GM12873 (cell line): ENCODE results near the gene NKX6-2.

Source experiments
- TF ChIP-seq, protein P1 (sequence below): IDR thresholded peaks from 2 replicates; pipeline ENCODE4 v1.5.1; 2012; ENCODE audit warnings: low read depth, mild to moderate bottlenecking, moderate library complexity, low read length, control low read depth; ENCODE audit not compliant: insufficient read depth; ENCODE audit errors: missing control alignments

NKX6-2 gene

DNA sequence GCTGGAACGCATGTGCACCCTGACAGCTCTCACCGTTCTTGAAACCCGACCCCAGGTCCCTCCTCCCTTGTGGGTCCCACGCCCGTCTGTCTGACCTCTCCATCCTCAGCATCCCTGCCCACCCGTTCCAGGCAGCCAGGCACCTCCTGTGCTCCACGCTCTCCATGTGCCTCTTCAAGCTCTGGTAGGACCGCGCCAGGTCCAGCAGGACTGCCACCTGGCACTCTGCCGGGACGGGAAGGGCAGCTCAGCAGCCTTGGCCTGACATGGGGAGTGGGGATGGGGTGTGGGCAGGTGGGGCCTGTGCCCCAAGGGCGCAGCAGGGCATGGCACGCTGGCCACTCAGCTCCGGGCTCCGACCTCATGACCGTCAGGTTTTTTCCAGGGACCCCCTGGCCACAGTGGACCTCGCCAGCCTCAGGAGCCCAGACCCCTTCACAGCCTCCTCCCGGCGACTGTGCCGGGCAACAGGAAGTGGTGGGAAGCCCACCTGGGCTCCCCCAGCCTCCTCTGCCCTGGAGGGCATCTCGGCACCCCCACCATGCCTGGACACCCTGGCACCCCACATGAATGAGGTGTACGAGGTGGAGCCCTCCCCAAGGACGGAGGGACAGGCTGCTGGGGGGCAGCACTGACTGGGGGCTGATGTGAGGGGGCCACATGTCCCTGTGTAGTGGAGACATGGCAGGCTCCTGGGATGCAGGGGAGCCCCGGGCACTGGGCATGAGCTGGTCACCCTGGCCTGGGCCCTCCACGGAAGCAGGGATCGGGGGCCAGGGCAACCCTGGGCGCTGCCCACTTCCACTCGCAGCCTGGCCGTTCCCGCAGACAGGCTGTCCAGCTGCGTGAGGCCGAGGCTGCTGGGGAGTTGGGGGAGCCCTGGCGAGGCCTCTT, 25.1 kb upstream of the NKX6-2 start:
- TF ChIP-seq, protein P1, sequence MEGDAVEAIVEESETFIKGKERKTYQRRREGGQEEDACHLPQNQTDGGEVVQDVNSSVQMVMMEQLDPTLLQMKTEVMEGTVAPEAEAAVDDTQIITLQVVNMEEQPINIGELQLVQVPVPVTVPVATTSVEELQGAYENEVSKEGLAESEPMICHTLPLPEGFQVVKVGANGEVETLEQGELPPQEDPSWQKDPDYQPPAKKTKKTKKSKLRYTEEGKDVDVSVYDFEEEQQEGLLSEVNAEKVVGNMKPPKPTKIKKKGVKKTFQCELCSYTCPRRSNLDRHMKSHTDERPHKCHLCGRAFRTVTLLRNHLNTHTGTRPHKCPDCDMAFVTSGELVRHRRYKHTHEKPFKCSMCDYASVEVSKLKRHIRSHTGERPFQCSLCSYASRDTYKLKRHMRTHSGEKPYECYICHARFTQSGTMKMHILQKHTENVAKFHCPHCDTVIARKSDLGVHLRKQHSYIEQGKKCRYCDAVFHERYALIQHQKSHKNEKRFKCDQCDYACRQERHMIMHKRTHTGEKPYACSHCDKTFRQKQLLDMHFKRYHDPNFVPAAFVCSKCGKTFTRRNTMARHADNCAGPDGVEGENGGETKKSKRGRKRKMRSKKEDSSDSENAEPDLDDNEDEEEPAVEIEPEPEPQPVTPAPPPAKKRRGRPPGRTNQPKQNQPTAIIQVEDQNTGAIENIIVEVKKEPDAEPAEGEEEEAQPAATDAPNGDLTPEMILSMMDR = no peak

DNA sequence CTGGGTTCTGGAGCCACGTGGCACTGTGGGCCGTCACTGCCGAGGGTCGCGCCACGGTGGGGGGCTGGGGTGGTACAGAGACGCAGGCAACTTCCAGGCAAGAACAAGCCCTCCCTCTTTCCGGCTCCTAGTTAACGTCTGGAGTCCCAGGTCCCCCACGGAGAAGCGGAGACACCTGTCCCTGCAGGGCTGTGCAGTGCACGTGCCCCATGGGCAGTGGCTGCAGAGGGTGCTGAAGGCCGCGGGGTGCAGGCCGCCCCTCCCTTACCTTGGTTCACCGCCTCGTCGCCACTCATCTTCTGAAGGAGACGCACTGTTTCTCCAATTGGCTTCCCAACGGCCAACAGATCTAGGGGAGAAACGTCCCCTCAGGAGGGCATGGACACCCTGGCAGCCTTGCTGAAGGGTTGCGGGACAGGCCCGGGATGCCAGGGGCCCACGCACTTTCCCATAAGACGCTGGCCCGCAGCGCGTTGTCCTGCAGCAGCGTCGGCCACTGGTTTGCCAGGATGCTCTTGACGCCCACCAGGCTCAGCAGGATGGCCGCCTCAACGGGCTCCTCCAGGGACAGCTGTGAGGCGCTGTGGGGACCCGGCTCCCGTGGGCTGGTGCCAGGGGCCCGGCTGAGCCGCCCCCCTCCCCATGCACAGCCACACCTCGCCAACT, 24.3 kb upstream of the NKX6-2 start:
- TF ChIP-seq, protein P1 = no peak

DNA sequence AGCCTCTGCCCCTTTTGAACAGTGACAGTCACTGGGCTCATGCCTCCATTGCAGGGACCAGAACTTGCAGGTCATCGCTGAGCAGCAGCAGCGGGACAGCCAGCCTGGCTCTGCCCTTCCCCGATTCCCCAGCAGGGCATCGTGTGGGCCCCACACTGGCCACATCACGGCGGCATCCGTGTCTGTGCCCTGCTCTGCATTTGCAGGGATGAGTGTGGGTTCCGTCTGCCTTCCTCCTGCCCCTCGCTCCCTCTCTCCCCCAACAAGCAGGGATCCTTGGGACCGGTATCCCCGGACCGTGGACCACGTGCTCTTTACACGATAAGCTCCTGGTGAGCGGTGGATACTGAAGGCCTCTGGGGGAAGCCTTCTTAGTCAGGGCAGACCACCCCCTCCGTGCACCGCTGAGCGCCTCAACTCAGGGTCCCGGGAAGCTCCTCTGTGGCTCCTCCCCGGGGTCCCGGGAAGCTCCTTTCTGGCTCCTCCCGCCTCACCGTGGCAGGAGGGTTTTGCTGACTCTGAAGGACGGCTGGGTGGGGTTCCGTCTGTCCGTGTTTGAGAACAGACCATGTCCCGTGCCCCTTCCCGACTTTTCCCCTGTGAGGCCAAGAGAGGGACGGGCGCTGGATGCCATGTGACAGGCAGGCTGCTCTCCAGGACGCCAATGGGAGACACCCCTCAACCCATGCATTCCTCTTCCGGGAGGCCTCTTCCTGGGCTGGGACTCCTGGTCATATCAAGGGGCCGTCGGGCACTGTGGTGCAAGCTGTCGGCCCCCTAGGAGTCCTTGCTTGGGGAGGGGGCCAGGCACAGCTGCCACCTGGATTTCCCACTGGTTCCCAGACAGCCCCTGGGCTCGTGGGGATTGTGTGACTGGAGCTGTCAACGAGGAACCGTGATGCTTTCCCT, 23.5 kb upstream of the NKX6-2 start:
- TF ChIP-seq, protein P1 = no peak

DNA sequence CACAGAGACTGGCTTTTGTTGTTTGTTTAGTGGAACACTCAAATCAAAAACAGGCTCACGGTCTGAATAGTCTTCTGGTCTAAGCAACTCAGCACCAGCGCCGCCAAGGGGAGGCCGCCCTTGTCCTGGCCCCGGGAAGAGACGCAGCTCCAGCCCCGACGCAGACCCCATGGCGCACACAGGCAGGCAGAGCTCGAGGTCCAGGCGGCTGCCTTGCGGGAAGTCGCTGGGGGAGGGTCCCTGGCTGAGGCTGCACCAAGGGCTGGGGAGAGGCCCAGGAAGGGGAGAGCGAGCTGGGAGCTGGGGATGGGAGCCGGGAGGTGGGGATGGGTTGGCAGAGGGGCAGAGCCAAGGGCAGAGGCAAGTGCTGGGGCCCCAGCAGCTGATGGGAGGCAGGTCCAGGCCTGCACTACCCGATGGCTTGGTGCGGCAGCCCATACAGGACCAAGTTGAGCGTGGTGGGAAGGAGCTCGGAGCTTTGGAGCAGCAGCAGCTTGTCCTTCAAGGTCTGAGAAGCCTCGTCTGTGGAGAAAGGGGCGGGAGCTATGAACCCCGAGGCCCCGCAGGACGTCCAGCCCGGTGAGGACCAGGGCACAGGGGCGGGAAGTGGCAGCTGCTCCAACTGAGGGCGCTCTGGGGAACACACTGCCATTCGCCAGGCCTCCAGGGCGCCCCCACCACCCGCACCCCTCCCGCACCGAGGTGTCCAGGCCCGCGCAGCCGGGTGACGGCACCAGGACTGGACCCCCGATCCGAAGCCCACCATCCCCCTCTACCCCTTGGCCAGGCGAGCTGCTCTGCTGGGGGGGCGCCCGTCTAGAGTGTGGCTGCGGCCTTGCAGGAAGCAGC, 22.7 kb upstream of the NKX6-2 start:
- TF ChIP-seq, protein P1 = no peak

DNA sequence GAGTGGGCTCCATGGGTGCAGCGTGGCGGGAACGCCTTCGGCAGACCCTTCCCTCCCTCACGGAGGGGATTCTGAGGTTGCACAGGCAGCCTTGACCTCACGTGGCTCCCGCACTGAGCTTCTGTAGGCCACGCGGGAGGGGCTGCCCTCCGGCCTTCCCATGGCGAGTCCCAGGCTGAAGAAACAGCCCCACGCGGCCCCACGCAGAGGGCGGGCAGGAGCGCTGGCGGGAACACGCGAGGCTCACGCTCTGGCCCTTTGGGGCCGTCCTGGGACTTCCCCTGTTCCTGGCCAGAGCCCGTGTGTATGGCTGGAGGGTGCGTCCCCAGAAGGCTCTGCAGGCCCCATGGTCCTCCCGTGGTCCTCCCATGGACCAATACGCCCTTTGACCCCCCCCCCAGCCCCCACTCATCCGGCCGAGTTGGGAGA, 21.7 kb upstream of the NKX6-2 start:
- TF ChIP-seq, protein P1 = no peak

DNA sequence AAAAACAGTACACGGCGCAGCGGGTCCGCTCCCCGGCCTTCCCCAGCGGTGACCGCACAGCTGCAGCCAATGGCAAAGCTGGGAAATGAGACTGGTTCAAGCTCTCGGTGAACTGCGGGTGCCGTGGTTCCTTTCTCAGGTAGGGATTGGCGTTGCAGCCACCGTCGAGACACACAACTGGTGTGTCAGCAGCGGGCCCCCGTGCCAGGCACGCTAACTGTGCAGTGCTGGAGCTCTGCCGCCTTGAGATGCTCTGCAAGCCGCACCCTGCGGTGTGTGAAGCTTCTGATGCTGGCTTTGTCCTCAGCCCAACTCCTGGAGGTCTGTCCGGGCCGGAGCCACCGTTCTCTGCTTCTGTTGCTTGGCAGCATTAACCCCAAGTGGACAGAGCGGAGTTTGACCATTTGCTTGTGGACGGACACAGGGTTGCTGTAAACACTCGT, 20.6 kb upstream of the NKX6-2 start:
- TF ChIP-seq, protein P1 = no peak
